ES-I3 (cell line): ENCODE results near the gene CYB5R3.
"Not testable (repeated sequence)": the region's sequence is repeated elsewhere in the genome, so short reads cannot be mapped to it uniquely, and the experiment has no call there.

Source experiments
- H3K36me3 ChIP-seq: 2 replicates; pipeline ENCODE4 v1.6.1; 2013; ENCODE audit warnings: mild to moderate bottlenecking, low read length, control low read depth, moderate library complexity; ENCODE audit not compliant: insufficient read depth
- H3K4me1 ChIP-seq: 2 replicates; pipeline ENCODE4 v1.6.1; 2013; ENCODE audit warnings: mild to moderate bottlenecking, control low read depth, low read length; ENCODE audit not compliant: insufficient read depth
- H3K9ac ChIP-seq: 2 replicates; pipeline ENCODE4 v1.6.1; 2013; ENCODE audit warnings: low read depth, mild to moderate bottlenecking, low read length, moderate library complexity
- H3K9me3 ChIP-seq: 2 replicates; pipeline ENCODE4 v1.6.1; 2013; ENCODE audit warnings: mild to moderate bottlenecking, low read length, moderate library complexity; ENCODE audit not compliant: control insufficient read depth, insufficient read depth

The CYB5R3 gene

GRCh38 chr22:42575996-42576574 is 73.1 kb downstream of the CYB5R3 start:
- not testable (repeated sequence) for H3K9me3 ChIP-seq, H3K4me1 ChIP-seq, H3K36me3 ChIP-seq, H3K9ac ChIP-seq

- H3K9ac ChIP-seq, H3K9me3 ChIP-seq, H3K4me1 ChIP-seq, H3K36me3 ChIP-seq: not testable (repeated sequence)
Observed at GRCh38 chr22:42574468-42574867, 74.7 kb downstream of the CYB5R3 start.

- H3K36me3 ChIP-seq, H3K9ac ChIP-seq, H3K4me1 ChIP-seq, H3K9me3 ChIP-seq: not testable (repeated sequence)
Observed at GRCh38 chr22:42574046-42574445, 75.1 kb downstream of the CYB5R3 start.

GRCh38 chr22:42571068-42571467 is 78.1 kb downstream of the CYB5R3 start:
- H3K9me3 ChIP-seq, H3K9ac ChIP-seq, H3K36me3 ChIP-seq, H3K4me1 ChIP-seq: not testable (repeated sequence)

GRCh38 chr22:42570580-42570979 is 78.6 kb downstream of the CYB5R3 start:
- H3K36me3 ChIP-seq, H3K9ac ChIP-seq, H3K4me1 ChIP-seq, H3K9me3 ChIP-seq: not testable (repeated sequence)

GRCh38 chr22:42567950-42568349 is 81.2 kb downstream of the CYB5R3 start:
- H3K36me3 ChIP-seq, H3K9me3 ChIP-seq, H3K4me1 ChIP-seq, H3K9ac ChIP-seq: not testable (repeated sequence)
